IPS-NIHi7 (cell line): ENCODE data around the gene PLXND1.
A peak's percentile ranks its signal among the peaks of the same experiment; 100 is the strongest.

ENCODE experiments used
- DNase-seq: peaks from one replicate; pipeline ENCODE4 v3.0.0; 2012; ENCODE audit warnings: mixed read lengths; ENCODE audit errors: extremely low spot score

PLXND1 gene

DNA sequence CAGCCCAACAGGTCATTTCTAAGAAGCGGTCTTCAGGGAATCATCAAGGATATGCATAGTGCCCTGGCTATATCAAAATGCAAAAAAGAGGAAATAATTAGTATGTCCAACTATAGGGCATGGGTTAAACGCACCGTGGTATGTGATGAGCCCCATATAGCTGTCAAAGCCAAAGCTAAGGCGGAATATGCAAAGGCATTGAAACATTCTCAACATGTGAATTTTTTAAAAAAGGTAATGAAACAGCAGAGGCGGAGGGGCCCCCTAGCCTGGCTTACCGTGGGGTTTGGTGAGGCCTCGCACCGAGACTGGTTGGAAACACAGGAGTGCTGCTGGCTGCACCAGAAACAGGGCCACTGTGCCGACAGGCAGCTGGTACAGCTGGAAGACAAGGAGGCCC is 23.2 kb downstream of the PLXND1 start:
- DNase-seq = no peak

DNA sequence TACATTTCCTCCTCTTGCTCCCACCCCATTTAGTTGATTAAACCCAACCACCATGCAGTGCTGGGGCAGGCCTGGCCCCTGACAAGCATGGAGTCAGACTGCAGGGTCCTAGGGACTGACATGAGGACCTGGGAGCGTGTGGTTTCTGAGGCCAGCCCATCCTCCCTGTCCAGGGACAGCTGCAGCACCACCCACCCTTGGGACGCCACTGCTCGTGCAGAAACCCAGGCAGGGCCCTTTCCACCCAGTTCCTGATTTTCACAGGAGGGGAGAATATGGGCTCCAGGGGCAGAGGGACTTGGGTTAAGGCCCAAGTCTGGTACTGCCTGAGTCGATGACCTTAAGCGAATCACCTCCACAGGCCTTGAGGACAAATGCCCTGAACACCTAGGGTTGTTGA is 23.7 kb downstream of the PLXND1 start:
- no peak for DNase-seq

DNA sequence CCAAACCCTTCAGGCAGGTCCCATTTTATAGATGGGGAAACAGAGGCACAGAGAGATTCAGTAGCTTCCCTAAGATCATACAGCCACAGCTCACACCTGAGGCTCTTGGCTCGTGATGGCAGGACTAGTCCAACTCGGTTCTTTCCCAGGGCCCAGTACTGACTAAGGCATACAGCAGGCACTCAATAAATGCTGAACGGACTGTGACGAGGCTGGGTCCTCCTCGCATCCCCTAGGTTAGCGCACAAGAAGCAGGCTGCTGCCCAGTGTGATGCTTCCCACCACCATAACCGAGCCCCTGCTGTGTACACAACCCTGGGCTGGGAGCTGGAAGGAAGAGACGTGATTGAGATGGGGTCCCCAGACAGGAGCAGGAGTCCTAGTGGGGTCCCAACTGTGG is 24.9 kb downstream of the PLXND1 start:
- no peak for DNase-seq

DNA sequence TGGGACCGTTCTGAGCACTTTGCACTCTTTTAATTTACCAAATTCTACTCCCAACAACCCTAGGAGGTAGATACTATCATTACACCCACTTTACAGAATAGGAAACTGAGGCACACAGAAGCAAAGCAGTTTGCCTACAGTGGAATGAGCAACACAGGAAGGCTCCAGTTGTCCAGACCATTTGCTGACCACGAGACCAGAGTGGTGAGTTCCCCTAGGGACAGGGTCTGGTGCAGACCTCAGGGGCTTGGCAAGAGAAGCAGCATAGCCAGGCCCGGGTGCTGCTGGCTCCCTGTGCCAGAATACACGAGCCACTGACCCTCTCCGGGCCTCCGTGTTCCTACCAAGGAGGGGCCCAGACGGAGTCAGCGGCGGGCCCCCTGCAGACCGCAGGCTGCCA is 26.5 kb downstream of the PLXND1 start:
- DNase-seq = no peak

DNA sequence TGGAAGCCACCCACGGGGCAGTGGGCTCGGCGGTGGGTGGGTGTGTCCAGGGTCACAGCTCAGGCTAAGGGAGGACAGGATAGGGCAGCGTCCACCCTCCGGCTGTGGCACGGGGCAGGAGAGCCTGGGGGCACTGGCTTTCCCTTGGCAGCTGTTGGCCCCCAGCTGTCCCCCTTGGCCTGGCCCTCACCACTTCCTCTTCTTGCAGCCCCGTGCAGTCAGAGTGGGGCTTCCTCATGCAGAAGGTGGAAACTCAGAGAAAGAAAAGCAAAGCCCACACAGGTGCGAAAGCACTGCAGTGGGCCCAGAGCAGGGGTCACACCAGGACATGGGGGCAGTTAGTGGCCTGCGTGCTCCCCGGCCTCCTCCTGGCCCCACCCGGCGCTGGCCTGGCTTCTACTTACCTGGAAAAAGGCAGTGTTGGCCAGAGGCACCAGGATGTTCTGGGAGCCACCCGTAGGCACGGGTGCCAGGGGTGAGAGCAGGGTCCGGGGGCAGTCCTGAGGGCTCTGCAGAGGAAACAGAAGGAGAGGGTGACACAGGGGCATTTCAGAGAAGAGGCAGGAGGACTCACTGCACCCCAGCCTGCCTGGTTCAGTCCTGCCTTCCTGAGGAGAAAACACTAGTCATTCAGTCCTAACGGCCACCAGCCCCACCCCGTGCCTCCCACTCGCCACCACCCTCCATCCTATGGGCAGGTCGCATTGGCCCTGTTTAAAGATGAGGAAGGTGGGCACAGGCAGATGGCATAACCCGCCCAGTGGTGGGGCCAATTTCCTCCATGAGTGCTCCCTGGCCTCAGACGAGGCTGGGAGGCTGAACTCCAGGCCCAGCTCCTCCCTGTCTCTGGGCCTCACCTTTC is 28.3 kb downstream of the PLXND1 start:
- DNase-seq = no peak

DNA sequence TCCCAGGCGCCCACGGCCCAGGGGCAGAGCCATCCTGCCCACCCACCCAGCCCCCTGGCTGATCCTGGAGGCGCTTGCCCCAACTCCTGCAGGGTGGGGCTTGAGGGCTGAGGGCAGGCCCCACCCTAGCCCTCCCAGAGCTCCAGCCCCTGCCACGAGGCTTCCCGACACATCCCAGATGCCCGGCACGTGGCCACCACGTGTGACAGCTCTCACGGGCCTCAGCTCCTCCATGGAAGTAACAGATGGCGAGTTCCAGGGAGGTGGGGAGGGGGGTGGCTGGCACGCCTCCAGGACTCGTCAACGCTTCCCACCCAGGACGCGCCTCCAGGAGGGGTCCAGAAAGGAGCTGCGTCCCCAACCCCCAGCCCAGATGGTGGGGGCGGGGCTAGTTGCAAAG is 29.1 kb downstream of the PLXND1 start:
- no peak for DNase-seq

DNA sequence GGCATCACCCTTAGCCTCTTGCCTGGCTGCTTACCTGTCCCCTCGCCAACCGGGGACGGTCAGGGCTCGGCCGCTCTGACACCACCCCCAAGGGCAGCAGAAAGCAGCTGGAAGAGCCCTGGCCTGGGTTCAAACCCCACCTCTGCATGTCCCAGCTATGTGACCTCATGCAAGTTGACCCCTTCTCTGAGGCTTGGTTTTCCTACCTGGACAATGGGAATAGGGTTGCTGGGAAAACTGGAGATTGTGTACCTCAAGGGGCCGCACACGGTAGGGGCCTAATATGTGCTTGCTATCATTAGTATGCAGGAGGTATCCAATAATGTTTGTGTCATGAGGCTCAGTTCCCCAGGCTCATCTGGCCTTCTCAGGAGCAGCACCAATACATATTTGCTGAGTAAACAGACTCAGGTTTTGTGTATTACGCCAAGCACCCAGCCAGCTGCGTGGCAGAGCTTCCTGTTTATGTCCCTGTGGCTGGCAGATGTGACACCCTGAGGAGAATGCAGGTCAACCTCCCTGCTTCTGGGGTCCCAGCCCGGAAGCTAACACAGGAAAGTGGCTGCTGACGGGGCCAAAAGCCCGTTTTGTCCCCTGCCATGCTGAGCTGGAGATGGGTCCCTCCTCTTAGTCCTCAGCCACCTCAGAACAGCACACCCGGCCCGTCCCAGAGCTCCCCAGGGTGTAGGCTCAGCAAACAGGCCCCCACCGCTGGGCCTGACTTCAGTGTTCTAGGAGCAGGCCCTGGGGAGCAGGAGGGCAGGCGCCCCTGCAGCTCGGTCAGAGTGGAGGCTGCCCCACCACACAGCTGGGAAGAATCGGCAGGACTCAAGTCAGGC is 29.7 kb downstream of the PLXND1 start:
- no peak for DNase-seq

DNA sequence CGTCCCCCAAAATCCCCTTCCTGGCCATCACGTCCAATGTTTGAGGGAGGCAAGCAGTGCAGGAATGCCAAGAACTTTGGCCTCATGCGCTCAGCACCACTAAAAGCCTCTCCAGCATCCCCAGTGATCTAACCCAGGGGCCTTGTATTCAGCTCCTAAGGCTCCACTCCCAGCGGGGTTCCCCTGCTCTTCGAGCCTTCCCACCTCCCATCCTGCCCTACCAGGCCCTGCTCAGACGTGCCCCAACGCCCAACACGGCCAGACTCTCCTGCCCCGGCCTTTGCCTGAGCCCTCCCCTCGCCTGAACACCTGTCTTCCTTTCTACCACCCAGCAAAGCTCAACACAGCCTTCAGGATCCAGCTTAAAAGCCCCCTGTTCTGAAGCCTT is 30.5 kb downstream of the PLXND1 start:
- peak; percentile 62 for DNase-seq

DNA sequence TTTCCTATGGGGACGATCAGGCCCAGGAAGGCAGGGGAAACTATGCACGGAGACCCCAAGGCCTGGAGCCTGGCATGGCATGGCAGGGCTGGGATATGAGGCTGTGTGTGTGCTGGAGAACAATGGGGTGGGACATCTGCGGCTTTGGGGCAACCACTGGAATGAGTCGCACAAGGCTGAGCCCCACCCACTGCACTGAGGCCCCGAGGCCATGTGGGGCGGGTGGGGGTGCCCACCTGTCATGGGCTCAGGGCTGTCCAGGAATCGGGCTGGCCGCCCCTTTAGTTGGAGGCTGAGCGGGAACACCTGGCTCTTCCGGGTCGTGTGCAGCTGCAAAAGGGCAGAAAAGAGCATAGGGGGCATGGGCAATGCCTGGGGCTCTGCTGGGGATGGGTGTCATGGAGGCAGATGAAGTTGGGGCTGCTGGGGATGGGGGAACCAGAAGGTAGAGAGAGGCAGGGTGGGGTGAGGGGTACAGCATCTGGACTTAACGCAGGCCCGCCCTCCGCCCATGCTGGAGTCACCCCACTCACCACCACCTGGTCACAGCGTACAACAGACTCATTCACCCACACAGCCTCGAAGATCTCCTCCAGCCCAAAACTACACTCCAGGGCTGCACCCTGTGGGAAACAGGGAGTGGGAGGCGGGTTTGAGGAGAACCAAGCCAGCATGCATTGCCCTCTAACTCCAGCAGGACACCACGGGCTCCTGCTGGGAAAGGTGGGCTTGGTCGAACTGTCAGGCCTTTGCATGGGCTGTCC is 31.1 kb downstream of the PLXND1 start:
- DNase-seq = no peak

DNA sequence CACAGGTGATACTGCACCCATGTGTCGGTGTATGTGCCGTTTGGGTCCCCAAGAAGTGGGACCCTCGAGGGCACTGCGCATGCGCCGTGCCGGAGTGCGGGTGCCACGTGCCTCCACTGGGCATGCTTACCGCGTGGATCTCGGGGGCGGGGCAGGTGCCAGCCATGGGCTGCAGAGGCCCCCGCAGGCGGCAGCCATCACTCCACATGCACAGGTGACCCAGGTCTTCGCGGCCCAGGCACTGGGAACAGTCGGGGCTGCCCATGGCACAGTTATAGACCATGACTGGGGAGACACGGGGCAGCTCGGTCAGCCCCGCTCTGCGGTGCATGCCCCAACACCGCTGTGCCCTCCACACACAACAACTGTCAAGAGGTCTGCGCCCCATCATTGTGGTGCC is 32.3 kb downstream of the PLXND1 start:
- DNase-seq = no peak

DNA sequence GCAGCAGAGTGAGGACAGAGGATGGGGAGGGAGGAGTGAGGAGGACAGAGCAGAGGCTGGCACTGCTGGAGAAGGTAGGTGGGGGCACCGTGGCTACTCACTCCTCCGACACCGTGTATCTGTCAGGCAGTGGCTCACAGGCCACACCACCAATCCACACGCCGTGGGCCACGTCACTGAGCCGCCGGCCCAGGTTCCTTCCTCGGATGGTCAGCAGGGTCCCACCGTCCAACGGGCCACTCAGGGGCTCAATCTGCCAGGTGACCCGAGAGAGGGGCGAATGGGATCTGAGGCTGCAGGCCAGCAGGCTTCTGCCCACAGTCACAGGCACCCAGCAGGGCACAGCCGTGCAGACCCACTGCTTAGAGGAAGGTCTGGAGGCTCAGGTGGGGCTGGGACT is 33.0 kb downstream of the PLXND1 start:
- DNase-seq = no peak

DNA sequence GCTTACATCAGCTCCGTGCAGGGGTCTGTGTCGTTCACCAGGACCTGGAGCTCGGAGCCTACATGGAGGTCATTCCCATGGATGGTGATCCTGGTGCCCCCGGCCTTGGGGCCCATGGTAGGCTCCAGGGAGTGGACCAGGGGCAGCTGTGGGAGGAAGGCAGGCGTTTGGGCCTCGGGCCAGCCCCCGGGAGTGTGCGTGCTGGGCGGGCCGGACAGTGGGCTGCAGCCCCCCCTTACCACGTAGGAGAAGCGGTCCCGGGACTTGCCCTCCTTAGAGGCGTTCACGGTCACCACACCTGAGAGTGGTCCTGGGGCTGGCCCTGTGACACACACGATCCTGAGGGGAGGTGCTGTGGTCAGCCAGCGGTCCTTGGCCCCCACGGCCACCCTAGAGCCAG is 33.9 kb downstream of the PLXND1 start:
- no peak for DNase-seq

DNA sequence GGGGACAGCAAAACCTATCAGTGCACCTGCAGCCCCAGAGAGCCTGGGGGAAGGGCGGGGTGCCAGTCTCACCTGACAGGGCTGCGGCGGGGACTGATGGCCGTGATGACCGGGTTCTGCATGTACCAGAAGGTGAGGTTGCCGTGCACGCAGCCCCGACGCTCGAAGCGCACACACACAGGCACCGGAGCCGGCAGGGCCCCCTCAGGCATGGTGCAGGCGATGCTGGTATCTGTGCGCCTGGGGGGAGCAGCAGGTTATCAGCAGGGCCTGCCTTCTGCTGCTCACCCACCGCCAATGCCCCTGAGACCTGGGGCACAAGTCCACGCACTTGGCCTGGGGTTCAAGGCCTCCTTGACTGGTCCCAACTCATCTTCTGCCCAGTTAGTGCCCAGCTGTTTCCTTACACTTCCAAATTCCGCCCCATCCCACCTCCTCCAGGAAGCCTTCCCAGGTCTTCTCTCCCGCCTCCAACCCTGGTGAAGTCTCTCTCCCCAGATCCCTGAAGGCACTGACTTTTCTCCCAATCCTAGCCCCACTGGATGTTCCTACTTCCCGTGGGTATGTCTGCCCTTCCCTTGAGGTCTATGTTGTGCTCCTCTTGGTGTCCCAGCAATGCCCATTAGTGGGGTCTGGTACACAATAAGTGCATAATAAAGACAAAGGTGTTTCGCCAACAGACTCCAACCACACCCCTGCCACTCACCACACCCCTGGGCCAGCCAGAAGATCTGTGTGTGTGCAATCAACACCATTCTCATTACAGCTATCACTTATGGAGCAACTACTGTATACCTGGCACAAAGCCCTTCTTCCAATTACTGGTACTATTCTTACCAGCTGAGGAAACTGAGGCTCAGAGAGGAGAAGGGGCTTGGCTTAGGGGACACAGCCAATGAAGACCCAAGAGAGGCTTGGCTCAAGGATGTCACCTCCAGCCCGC is 34.6 kb downstream of the PLXND1 start:
- DNase-seq = no peak

DNA sequence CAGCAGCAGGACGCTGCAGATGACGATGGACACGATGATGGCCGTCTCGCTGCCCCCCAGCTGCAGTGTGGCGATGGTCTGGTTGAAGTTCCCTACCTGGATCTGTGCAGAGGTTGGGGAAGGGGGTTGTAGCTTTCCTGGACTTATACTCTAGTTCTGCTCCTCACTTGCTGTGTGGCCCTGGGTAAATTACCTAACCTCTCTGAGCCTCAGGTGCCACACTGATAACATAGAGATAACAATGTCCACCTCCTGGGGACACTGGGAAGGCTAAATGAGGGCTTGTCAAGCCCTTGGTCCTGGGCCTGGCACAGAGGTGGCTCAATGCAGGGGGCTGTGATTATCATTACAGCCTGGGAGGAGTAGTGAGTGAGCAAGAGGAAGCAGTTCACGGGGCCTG is 36.6 kb downstream of the PLXND1 start:
- DNase-seq = no peak

DNA sequence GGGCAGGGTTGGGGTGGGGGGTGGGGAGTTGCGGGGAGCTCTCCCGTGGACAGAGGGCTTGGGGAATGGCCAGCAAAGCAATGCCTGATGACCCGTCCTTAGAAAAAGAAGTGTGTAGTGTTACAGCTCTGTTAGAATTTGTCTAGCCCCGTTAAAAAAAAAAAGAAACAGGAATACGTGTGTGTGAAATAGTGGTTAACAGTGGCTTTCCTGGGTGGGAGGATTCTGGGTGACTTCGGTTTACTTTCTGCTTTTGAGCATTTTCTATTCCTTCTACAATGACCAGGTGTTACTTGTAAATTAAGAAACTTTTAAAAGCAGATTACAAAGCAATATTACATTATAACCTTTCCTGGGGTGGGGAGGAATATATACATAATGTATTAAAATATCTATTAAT is 38.5 kb downstream of the PLXND1 start:
- no peak for DNase-seq

DNA sequence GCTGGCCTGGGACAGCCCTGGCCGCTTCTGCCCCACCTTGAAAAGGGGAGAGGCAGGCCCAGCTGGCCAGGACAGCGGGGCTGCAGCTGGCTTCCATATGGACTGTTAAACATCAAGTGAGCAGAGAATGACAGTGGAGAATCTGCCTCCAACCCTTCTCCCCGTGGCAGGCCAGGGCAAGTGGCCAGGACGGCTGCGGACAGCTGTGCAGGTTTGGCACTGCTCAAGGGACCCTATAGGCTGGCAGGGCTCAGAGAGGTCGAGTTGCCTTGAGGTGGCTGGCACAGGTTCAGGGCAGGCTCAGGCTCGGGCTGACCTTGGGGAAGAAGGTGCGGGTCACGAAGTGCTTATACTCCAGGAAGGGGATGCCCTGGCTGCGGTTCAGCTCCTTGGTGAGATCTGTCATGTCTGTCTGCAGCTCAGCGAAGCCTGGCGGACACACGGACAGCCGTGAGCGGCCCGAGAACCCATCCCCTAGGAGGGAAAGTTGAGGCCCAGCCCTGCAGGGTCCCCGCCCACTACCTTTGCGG is 39.2 kb downstream of the PLXND1 start:
- DNase-seq = no peak

DNA sequence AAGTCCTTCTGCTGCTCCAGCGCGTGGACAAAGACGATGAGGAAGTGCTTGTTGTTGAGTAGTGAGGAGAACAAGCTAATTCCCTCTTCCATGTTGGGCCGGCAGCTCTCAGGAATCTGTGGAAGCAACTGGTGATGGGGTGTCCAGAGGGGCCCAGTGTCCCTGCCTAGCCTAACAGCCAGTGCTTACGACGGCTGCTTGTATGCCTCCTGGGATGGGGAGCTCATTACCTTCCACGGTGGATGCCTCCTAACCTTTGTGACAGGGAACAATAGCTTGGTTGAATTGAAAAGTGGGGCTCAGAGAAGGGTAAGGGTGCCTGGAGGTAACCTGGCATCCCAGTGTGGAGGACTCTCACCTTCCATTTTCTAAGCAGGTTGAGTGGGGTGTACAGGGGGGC is 40.6 kb downstream of the PLXND1 start:
- DNase-seq = no peak

DNA sequence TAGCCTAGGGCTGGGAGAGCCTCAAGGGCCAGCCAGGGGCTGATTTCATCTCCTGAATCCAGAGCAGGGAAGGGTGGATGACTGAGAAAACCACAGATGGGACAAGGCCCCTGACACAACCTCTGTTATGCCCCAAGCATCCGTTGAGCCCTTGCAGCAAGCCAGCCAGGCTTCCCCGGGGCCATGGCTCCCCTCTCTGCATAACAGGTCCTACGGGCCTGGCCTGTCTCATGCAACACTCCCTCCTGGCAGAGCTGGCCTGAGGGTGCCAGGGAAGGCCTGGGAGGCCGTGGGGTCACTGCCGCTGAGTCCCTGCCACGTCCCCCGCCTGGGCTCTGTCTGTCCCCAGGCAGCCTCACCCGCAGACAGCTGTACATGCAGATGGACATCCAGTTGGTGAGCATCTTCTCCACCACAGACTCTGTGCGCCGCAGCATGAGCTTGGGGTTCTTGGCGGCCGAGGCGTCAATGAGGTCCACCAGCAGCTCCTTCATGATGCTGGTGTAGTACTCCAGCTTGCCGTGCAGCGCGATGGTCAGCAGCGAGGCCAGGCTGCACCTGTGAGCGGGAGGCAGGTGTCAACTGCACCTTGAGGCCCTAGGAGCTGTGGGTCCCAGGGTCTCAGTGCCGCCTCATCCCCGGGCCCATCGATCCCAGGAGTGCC is 41.4 kb downstream of the PLXND1 start:
- DNase-seq = no peak

DNA sequence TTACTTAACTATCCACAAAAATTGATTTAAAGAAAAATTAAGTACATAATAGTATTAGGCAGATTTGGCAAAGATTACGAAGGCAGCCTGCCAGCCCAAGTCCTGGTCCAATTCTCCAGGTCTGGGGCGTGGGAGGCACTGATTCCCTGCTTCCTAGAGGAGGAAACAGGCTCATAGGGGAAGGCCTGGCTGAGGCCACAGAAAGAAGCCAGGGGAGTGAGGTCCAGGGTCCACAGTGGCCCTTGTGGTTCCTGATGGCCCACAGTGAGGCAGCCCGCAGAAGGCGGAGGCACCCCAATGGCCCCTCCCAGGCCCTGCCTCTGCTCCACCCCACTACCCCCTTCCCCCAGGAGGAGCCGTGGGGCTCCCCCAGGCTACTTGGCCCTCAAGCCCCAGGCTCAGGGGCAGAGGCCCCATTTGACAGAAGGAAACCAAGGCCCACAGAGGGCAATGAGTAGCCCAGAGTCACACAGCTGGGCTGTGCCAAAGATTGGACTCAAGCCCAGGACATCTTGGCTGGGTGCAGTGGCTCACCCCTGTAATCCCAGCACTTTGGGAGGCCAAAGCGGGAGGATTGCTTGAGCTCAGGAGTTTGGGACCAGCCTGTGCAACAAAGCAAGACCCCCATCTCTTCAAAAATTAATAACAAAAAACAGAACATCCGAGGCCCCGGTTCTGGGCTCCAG is 42.5 kb downstream of the PLXND1 start:
- DNase-seq = no peak

DNA sequence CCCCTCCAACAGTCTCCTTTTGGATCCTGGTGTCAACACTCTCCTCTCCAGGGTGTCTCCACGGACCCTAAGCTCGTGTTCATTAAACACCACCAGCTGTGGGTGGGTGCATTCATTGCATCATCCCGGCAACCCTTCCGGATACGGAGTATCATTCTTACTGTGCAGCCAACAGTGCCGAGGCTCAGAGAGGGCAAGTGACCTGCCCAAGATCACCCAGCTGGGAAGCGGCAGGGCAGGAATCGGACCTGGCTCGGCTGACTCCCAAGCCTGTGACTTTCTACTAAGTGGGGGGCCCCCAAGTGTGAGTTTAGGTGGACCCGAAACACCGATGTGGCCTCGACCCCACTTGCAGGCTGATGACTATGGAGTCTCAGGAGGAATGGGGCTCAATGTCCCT is 43.1 kb downstream of the PLXND1 start:
- DNase-seq = no peak
